Measurements from ENCODE around the gene PGAP3.

- TF ChIP-seq, protein P1, sequence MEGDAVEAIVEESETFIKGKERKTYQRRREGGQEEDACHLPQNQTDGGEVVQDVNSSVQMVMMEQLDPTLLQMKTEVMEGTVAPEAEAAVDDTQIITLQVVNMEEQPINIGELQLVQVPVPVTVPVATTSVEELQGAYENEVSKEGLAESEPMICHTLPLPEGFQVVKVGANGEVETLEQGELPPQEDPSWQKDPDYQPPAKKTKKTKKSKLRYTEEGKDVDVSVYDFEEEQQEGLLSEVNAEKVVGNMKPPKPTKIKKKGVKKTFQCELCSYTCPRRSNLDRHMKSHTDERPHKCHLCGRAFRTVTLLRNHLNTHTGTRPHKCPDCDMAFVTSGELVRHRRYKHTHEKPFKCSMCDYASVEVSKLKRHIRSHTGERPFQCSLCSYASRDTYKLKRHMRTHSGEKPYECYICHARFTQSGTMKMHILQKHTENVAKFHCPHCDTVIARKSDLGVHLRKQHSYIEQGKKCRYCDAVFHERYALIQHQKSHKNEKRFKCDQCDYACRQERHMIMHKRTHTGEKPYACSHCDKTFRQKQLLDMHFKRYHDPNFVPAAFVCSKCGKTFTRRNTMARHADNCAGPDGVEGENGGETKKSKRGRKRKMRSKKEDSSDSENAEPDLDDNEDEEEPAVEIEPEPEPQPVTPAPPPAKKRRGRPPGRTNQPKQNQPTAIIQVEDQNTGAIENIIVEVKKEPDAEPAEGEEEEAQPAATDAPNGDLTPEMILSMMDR (conservative IDR thresholded peaks at IDR 0.05; ENCODE audit: low read depth, low read length), result no peak
- TF ChIP-seq SMC3 (IDR thresholded peaks at IDR 0.05; ENCODE audit: low read depth, low read length) (no peak), POLR2A (IDR thresholded peaks at IDR 0.05; ENCODE audit: low read depth, low read length) (no peak)
- TF ChIP-seq, protein P2, sequence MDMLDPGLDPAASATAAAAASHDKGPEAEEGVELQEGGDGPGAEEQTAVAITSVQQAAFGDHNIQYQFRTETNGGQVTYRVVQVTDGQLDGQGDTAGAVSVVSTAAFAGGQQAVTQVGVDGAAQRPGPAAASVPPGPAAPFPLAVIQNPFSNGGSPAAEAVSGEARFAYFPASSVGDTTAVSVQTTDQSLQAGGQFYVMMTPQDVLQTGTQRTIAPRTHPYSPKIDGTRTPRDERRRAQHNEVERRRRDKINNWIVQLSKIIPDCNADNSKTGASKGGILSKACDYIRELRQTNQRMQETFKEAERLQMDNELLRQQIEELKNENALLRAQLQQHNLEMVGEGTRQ (IDR thresholded peaks at IDR 0.05; ENCODE audit: low read depth, low read length), result no peak
Observed at GRCh38 chr17:39655105-39655504, 32.8 kb downstream of the PGAP3 start.

Data from IMR-90 (cell line).